ENCODE measurements around the gene RNU6-9. TPM values are rescaled to one million over a fixed set of nuclear protein-coding genes. Genes with fewer than 3 reads are reported as not detected.

Gene RNU6-9
- total and polyA plus RNA-seq, 2 of the 13 experiments (the other 11 are each of a cell fraction or from before 2014, with no cell fraction given), result under 0.01 TPM; not detected in 1

DNA sequence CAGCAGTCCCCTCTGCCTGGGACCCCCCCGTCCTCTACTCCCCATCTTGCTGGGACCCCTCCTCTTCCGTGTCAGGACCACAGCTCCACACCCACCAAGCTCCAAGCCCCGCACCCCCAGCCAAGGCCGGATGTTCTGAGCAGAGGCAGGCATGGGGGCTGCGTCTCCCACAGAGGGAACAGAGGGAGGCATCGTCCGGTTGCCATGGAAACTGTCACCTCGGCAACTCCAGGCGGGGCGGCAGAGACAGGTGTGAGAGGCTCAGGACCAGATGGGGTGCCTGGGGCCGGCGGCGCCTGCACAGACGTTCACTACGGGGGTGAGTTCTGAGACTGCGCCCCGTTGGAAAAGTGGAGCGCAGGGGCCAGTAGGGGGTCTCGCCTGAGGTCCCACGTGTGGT is 5.4 kb downstream of the RNU6-9 start (continued):
- TF ChIP-seq SOX6 (IDR thresholded peaks at IDR 0.05), result no peak
- no peak for TF ChIP-seq SOX6 (CRISPR knock-in tag; IDR thresholded peaks at IDR 0.05)
- TF ChIP-seq ASH2L (IDR thresholded peaks at IDR 0.05; ENCODE audit: insufficient read length, low read depth, low read length), result no peak

GRCh38 chr19:899336-900042 is 6.2 kb downstream of the RNU6-9 start:
- H3K27me3 ChIP-seq (ENCODE audit: control insufficient read depth in 1 of 2, insufficient read depth in 2 of 2, low read length in 2 of 2), result no peaks in the 10 kb centered on the region
- no TSS peak for BruUV-seq (replicated peaks)
- H3K9me3 ChIP-seq (ENCODE audit: low read length), result no peaks in the 10 kb centered on the region
- ATAC-seq (no peak), FAIRE-seq (no peak), DNase-seq (ENCODE audit: low spot score) (no peak)
- in situ Hi-C loops (cut with HindIII; ENCODE audit: extremely low pct_ligation_motif_present, low pct_unique_long_range_greater_than_20kb) (no loop called here), intact Hi-C loops (cut with micrococcal nuclease; ENCODE audit: unreplicated experiment) (no loop called here)
- H3K4me1 ChIP-seq (ENCODE audit: insufficient read depth, low read length), result no peaks in the 10 kb centered on the region
- peaks cover 6 to 15% of the 10 kb centered on the region in 2 experiments; a peak in 4 of 5 replicates for H3K36me3 ChIP-seq (replicated peaks in 1 of 2; ENCODE audit: control insufficient read depth in 1 of 2, insufficient read depth in 2 of 2, low read length in 2 of 2)
- no peak overlapping the region for H3K9ac ChIP-seq (ENCODE audit: insufficient read depth, low read depth, low read length)
- H3K4me3 ChIP-seq (replicated peaks in 1 of 3; ENCODE audit: insufficient read depth in 1 of 3, low read depth in 2 of 3, low read length in 3 of 3), result no peak overlapping the region
- H3K4me2 ChIP-seq (ENCODE audit: low read depth, low read length), result no peak overlapping the region
- H4K20me1 ChIP-seq (ENCODE audit: insufficient read depth, low read length), result no peaks in the 10 kb centered on the region
- POLR2A ChIA-PET, result no interaction called here
- no peaks in the 10 kb centered on the region for H3K79me2 ChIP-seq (ENCODE audit: insufficient read depth, low read length)
- no peak overlapping the region for H3K27ac ChIP-seq (ENCODE audit: extremely low read length, insufficient read depth, low read length)
- no peak overlapping the region for H2AFZ ChIP-seq (ENCODE audit: low read length)
- CTCF ChIA-PET (ENCODE audit: low intra/inter-chr PET ratio, low total read pairs), result no interaction called here
- WGBS (ENCODE audit: low lambda C conversion rate), result 99% methylated on average over 19 of the region's 32 CpGs
- TF ChIP-seq XBP1 (CRISPR knock-in tag; IDR thresholded peaks at IDR 0.05) (no peak), MYC (CRISPR knock-in tag; IDR thresholded peaks at IDR 0.05; ENCODE audit: borderline replicate concordance) (no peak), AHR (CRISPR knock-in tag; IDR thresholded peaks at IDR 0.05) (no peak), YEATS4 (CRISPR knock-in tag; IDR thresholded peaks at IDR 0.05; ENCODE audit: borderline replicate concordance) (no peak), THAP9 (CRISPR knock-in tag; IDR thresholded peaks at IDR 0.05; ENCODE audit: borderline replicate concordance) (no peak), AGO1 (IDR thresholded peaks at IDR 0.05; ENCODE audit: low read depth, low read length, poor library complexity, severe bottlenecking) (no peak), ZNF484 (CRISPR knock-in tag; IDR thresholded peaks at IDR 0.05; ENCODE audit: borderline replicate concordance, low read depth) (no peak), POLR2AphosphoS2 (IDR thresholded peaks at IDR 0.05; ENCODE audit: low read depth, low read length) (no peak), ZNF687 (CRISPR knock-in tag; IDR thresholded peaks at IDR 0.05) (no peak), NR2F6 (IDR thresholded peaks at IDR 0.05) (no peak), NR2F6 (CRISPR knock-in tag; IDR thresholded peaks at IDR 0.05) (no peak), ZNF570 (CRISPR knock-in tag; IDR thresholded peaks at IDR 0.05; ENCODE audit: borderline replicate concordance) (no peak), ZKSCAN1 (IDR thresholded peaks at IDR 0.05; ENCODE audit: low read length) (no peak)

All from HepG2 (cell line).